ENCODE results near the gene MED23. TPM values are rescaled to one million over a fixed set of nuclear protein-coding genes. Genes with fewer than 3 reads are reported as not detected.

Gene MED23
- total RNA-seq, 2 donors from 2014 or later, result 35.9 to 39.3 TPM

GRCh38 chr6:131628726-131629125, 684 bp upstream of the MED23 start:
- intact Hi-C loops (cut with DNase I), result no loop called here
- peak overlapping the region; percentile 63 to 78 for H3K27ac ChIP-seq
- no peaks in the 10 kb centered on the region for H3K27me3 ChIP-seq (replicated peaks; ENCODE audit: insufficient read depth)
- DNase-seq (ENCODE audit: low spot score), result no peak
- TF ChIP-seq CTCF (IDR thresholded peaks at IDR 0.05), result no peak
- TF ChIP-seq POLR2AphosphoS5 (IDR thresholded peaks at IDR 0.05), result no peak
- TF ChIP-seq POLR2A (IDR thresholded peaks at IDR 0.05), result no peak
- H3K36me3 ChIP-seq, result peaks cover 0 to 3% of the 10 kb centered on the region in 2 donors
- H3K4me1 ChIP-seq (replicated peaks), result no peaks in the 10 kb centered on the region
- H3K9me3 ChIP-seq, result no peaks in the 10 kb centered on the region
- WGBS, result 29% methylated on average over 1 of the region's 1 CpG
- peak overlapping the region; percentile 59 to 74 for H3K4me3 ChIP-seq

GRCh38 chr6:131615275-131615674, 12.8 kb downstream of the MED23 start:
- H3K9me3 ChIP-seq, result no peaks in the 10 kb centered on the region
- no peak overlapping the region for H3K27ac ChIP-seq
- H3K36me3 ChIP-seq, result peaks cover 4 to 7% of the 10 kb centered on the region in 2 donors
- no peaks in the 10 kb centered on the region for H3K4me1 ChIP-seq (replicated peaks)
- H3K4me3 ChIP-seq, result no peak overlapping the region
- intact Hi-C loops (cut with DNase I), result no loop called here
- no peak for DNase-seq (ENCODE audit: low spot score)
- 98% methylated on average over 4 of the region's 4 CpGs for WGBS
- TF ChIP-seq POLR2AphosphoS5 (IDR thresholded peaks at IDR 0.05), result no peak
- TF ChIP-seq CTCF (IDR thresholded peaks at IDR 0.05), result no peak
- H3K27me3 ChIP-seq (replicated peaks; ENCODE audit: insufficient read depth), result no peaks in the 10 kb centered on the region

GRCh38 chr6:131613296-131613925, 14.6 kb downstream of the MED23 start:
- Histone ChIP-seq H3K4me3 (no peak overlapping the region), H3K36me3 (peaks cover 0 to 4% of the 10 kb centered on the region in 2 donors), H3K27me3 (replicated peaks; ENCODE audit: insufficient read depth) (no peaks in the 10 kb centered on the region), H3K27ac (no peak overlapping the region), H3K4me1 (replicated peaks) (no peaks in the 10 kb centered on the region), H3K9me3 (no peaks in the 10 kb centered on the region)
- intact Hi-C loops (cut with DNase I), result no loop called here
- 89% methylated on average over 5 of the region's 5 CpGs for WGBS
- TF ChIP-seq POLR2A (IDR thresholded peaks at IDR 0.05), result no peak
- TF ChIP-seq CTCF (IDR thresholded peaks at IDR 0.05), result no peak
- no peak for TF ChIP-seq POLR2AphosphoS5 (IDR thresholded peaks at IDR 0.05)
- DNase-seq (ENCODE audit: low spot score), result no peak

GRCh38 chr6:131602781-131603312, 25.2 kb downstream of the MED23 start:
- Histone ChIP-seq H3K4me3 (no peak overlapping the region), H3K36me3 (peaks cover 5 to 8% of the 10 kb centered on the region in 2 donors), H3K27me3 (replicated peaks; ENCODE audit: insufficient read depth) (no peaks in the 10 kb centered on the region), H3K27ac (no peak overlapping the region), H3K4me1 (replicated peaks) (no peaks in the 10 kb centered on the region), H3K9me3 (no peaks in the 10 kb centered on the region)
- DNase-seq (ENCODE audit: low spot score), result no peak
- TF ChIP-seq POLR2A (IDR thresholded peaks at IDR 0.05) (no peak), POLR2AphosphoS5 (IDR thresholded peaks at IDR 0.05) (no peak), CTCF (IDR thresholded peaks at IDR 0.05) (no peak)
- intact Hi-C loops (cut with DNase I), result no loop called here
- WGBS, result 67% methylated on average over 1 of the region's 1 CpG

DNA sequence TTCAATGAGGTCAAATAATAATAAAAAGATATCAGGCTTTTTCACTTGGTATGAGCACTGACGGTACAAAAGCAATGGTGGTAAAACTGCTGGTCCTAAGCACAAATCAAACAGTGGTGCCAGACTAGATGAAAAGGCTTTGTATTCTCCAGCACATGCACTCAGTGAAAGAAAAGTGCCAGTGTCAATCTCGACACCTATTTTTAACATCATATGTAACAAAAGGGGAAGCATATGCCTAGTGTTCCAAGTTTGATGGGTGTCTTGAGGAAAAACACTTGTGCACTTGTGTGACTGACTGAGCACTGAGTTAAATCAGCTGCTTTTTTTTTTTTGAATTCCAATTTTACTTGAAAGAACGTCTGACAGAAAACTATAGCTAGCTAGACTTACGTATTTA, 27.3 kb downstream of the MED23 start:
- intact Hi-C loops (cut with DNase I), result no loop called here
- H3K27me3 ChIP-seq (replicated peaks; ENCODE audit: insufficient read depth), result no peaks in the 10 kb centered on the region
- TF ChIP-seq POLR2A (IDR thresholded peaks at IDR 0.05) (no peak), CTCF (IDR thresholded peaks at IDR 0.05) (no peak), POLR2AphosphoS5 (IDR thresholded peaks at IDR 0.05) (no peak)
- H3K4me3 ChIP-seq, result no peak overlapping the region
- no peaks in the 10 kb centered on the region for H3K9me3 ChIP-seq
- WGBS, result 82% methylated on average over 4 of the region's 4 CpGs
- H3K27ac ChIP-seq, result no peak overlapping the region
- H3K4me1 ChIP-seq (replicated peaks), result no peaks in the 10 kb centered on the region
- peaks cover 5 to 8% of the 10 kb centered on the region in 2 donors for H3K36me3 ChIP-seq
- DNase-seq (ENCODE audit: low spot score), result no peak
